Testis (tissue), 3 donors: Measurements from ENCODE around the gene HGF. TPM values are rescaled to one million over a fixed set of nuclear protein-coding genes. Genes with fewer than 3 reads are reported as not detected.
A peak's percentile ranks its signal among the peaks of the same experiment; 100 is the strongest.

Experiments
- DNase-seq: peaks from one replicate; pipeline ENCODE4 v3.0.0-alpha.2; 2019
- H3K27ac ChIP-seq, 2 donors: fragments of 200-600 bp; sonication (generic); one replicate each; pipeline ENCODE4 v1.5.1; 2019
- H3K27me3 ChIP-seq: fragments of 200-600 bp; sonication (generic); one replicate; pipeline ENCODE4 v1.5.1; 2019
- H3K36me3 ChIP-seq: fragments of 200-600 bp; sonication (generic); one replicate; pipeline ENCODE4 v1.5.1; 2017; ENCODE audit warnings: low read depth; ENCODE audit errors: missing control alignments
- H3K4me1 ChIP-seq: fragments of 200-600 bp; sonication (generic); one replicate; pipeline ENCODE4 v1.5.1; 2019
- H3K4me3 ChIP-seq, 2 donors: fragments of 200-600 bp; sonication (generic); one replicate each; pipeline ENCODE4 v1.5.1; 2017 to 2019
- H3K9me3 ChIP-seq: fragments of 200-600 bp; sonication (generic); one replicate; pipeline ENCODE4 v1.5.1; 2017
- CTCF ChIP-seq, 3 experiments: fragments of 450-650 bp in 2 of 3; fragments of 200-600 bp in 1 of 3; sonication (generic) in 1 of 3; IDR thresholded peaks; one replicate each; pipeline ENCODE4 v1.5.1; 2016 to 2019; ENCODE audit warnings: antibody characterized with exemption in 3 of 3, mild to moderate bottlenecking in 2 of 3, moderate library complexity in 1 of 3
- POLR2A ChIP-seq: fragments of 450-650 bp; IDR thresholded peaks from one replicate; pipeline ENCODE4 v1.6.1; 2017; ENCODE audit warnings: antibody characterized with exemption, mild to moderate bottlenecking, moderate library complexity
- WGBS, 2 donors: methylation state at CpG; one replicate each; pipeline ENCODE4 v1.1.5; 2018; 5-methylcytosine and 5-hydroxymethylcytosine counted together
- intact Hi-C: fragments of 100-400 bp; cut with DNase I; formaldehyde crosslinking; loops from one replicate; pipeline ENCODE4 v1.15.1; 2023; ENCODE audit warnings: low total_unique reads
- polyA plus RNA-seq: library from polyadenylated mRNA; stranded (reverse); fragments of 350-450 nt; fragmentation: Illumina TruSeq; extraction: RNeasy Lipid Tissue Mini Kit (QIAGEN cat#74804); gene quantifications from one replicate; pipeline ENCODE4 v1.2.3, GENCODE V29; 2014; ENCODE audit warnings: low read depth, low replicate concordance; ENCODE audit not compliant: insufficient read depth
- total RNA-seq, 2 donors: library from RNA; depleted of rRNA; stranded (reverse); fragments of >200 nt; gene quantifications; one replicate each; pipeline ENCODE4 v1.2.3, GENCODE V29; 2016

Gene HGF
- total and polyA plus RNA-seq, 3 donors from 2014 or later = 3.1 to 5.0 (median 3.4) TPM

- 57 to 58% methylated on average over 12 of the region's 12 CpGs for WGBS, 2 donors
- Histone ChIP-seq H3K4me1 (peaks cover 6% of the 10 kb centered on the region), H3K36me3 (no peaks in the 10 kb centered on the region), H3K9me3 (no peaks in the 10 kb centered on the region), H3K27me3 (no peaks in the 10 kb centered on the region), H3K4me3 (no peak overlapping the region), H3K27ac (peak overlapping the region in 1 of 2 donors; percentile 9)
- intact Hi-C loops = no loop called here
- TF ChIP-seq POLR2A = no peak
- TF ChIP-seq CTCF (IDR thresholded peaks at IDR 0.05) = no peak
- DNase-seq = no peak
Observed at GRCh38 chr7:81791568-81792518, 22.0 kb upstream of the HGF start.

GRCh38 chr7:81790686-81791085, 20.8 kb upstream of the HGF start:
- no peaks in the 10 kb centered on the region for H3K27me3 ChIP-seq
- WGBS, 2 donors = 67 to 82% methylated on average over 1 of the region's 1 CpG
- H3K4me3 ChIP-seq = no peak overlapping the region
- TF ChIP-seq CTCF (IDR thresholded peaks at IDR 0.05) (no peak), POLR2A (no peak)
- H3K9me3 ChIP-seq = no peaks in the 10 kb centered on the region
- no peaks in the 10 kb centered on the region for H3K36me3 ChIP-seq
- intact Hi-C loops = no loop called here
- H3K27ac ChIP-seq = no peak overlapping the region
- peaks cover 6% of the 10 kb centered on the region for H3K4me1 ChIP-seq
- DNase-seq = no peak

GRCh38 chr7:81790120-81790500, 20.3 kb upstream of the HGF start:
- intact Hi-C loops = no loop called here
- Histone ChIP-seq H3K4me1 (peaks cover 6% of the 10 kb centered on the region), H3K9me3 (no peaks in the 10 kb centered on the region), H3K36me3 (no peaks in the 10 kb centered on the region), H3K4me3 (no peak overlapping the region), H3K27me3 (no peaks in the 10 kb centered on the region), H3K27ac (no peak overlapping the region)
- no peak for DNase-seq
- TF ChIP-seq POLR2A = no peak
- 31 to 41% methylated on average over 2 of the region's 2 CpGs for WGBS, 2 donors

GRCh38 chr7:81789406-81790119, 19.7 kb upstream of the HGF start:
- Histone ChIP-seq H3K4me1 (peaks cover 6% of the 10 kb centered on the region), H3K36me3 (no peaks in the 10 kb centered on the region), H3K27ac (no peak overlapping the region), H3K4me3 (no peak overlapping the region), H3K9me3 (no peaks in the 10 kb centered on the region), H3K27me3 (no peaks in the 10 kb centered on the region)
- no peak for TF ChIP-seq POLR2A
- no peak for TF ChIP-seq CTCF (IDR thresholded peaks at IDR 0.05)
- DNase-seq = no peak
- intact Hi-C loops = no loop called here
- WGBS, 2 donors = 100% methylated on average over 1 of the region's 1 CpG

GRCh38 chr7:81788246-81788645, 18.4 kb upstream of the HGF start:
- no peaks in the 10 kb centered on the region for H3K27me3 ChIP-seq
- H3K36me3 ChIP-seq = no peaks in the 10 kb centered on the region
- TF ChIP-seq CTCF (IDR thresholded peaks at IDR 0.05) = no peak
- TF ChIP-seq POLR2A = no peak
- peaks cover 6% of the 10 kb centered on the region for H3K4me1 ChIP-seq
- intact Hi-C loops = no loop called here
- H3K27ac ChIP-seq = no peak overlapping the region
- WGBS, 2 donors = 80 to 90% methylated on average over 8 of the region's 8 CpGs
- no peak overlapping the region for H3K4me3 ChIP-seq
- H3K9me3 ChIP-seq = no peaks in the 10 kb centered on the region
- no peak for DNase-seq
